ENCODE data around the gene AFAP1. TPM values are rescaled to one million over a fixed set of nuclear protein-coding genes. Genes with fewer than 3 reads are reported as not detected.
A peak's percentile ranks its signal among the peaks of the same experiment; 100 is the strongest.

AFAP1 gene
- total RNA-seq, 2 donors from 2014 or later = 32.1 to 40.1 TPM

GRCh38 chr4:7780751-7781348 is 158.8 kb downstream of the AFAP1 start:
- Histone ChIP-seq H3K9me3 (no peaks in the 10 kb centered on the region), H3K4me1 (ENCODE audit: control insufficient read depth in 1 of 2, low read depth in 2 of 2) (peaks cover 19 to 60% of the 10 kb centered on the region in 2 donors), H3K4me3 (peak overlapping the region; percentile 1), H3K36me3 (peaks cover 5% of the 10 kb centered on the region), H3K27ac (peak overlapping the region; percentile 85), H3K27me3 (replicated peaks; ENCODE audit: insufficient read depth) (no peaks in the 10 kb centered on the region)
- no peak for TF ChIP-seq CTCF (IDR thresholded peaks at IDR 0.05)
- ATAC-seq (ENCODE audit: insufficient number of reproducible peaks, low FRiP score, low read depth) (no peak), DNase-seq (ENCODE audit: low spot score) (no peak)

- Histone ChIP-seq H3K9me3 (no peaks in the 10 kb centered on the region), H3K4me3 (peak overlapping the region; percentile 56), H3K27ac (peak overlapping the region; percentile 4 to 11), H3K4me1 (ENCODE audit: control insufficient read depth in 1 of 2, low read depth in 2 of 2) (peaks cover 19 to 60% of the 10 kb centered on the region in 2 donors), H3K36me3 (peaks cover 10% of the 10 kb centered on the region), H3K27me3 (replicated peaks; ENCODE audit: insufficient read depth) (no peaks in the 10 kb centered on the region)
- DNase-seq (ENCODE audit: low spot score) (no peak), ATAC-seq (ENCODE audit: insufficient number of reproducible peaks, low FRiP score, low read depth) (no peak)
- no peak for TF ChIP-seq CTCF (IDR thresholded peaks at IDR 0.05)
Measured at GRCh38 chr4:7779432-7779768, 160.3 kb downstream of the AFAP1 start.

GRCh38 chr4:7778510-7779431 is 160.9 kb downstream of the AFAP1 start:
- H3K36me3 ChIP-seq = peaks cover 16% of the 10 kb centered on the region
- peak overlapping the region; percentile 56 for H3K4me3 ChIP-seq
- no peaks in the 10 kb centered on the region for H3K9me3 ChIP-seq
- no peak for TF ChIP-seq CTCF (IDR thresholded peaks at IDR 0.05)
- H3K27me3 ChIP-seq (replicated peaks; ENCODE audit: insufficient read depth) = no peaks in the 10 kb centered on the region
- peaks cover 19 to 57% of the 10 kb centered on the region in 2 donors for H3K4me1 ChIP-seq (ENCODE audit: control insufficient read depth in 1 of 2, low read depth in 2 of 2)
- ATAC-seq (ENCODE audit: insufficient number of reproducible peaks, low FRiP score, low read depth) (no peak), DNase-seq (ENCODE audit: low spot score) (no peak)
- H3K27ac ChIP-seq = peak overlapping the region; percentile 4 to 11

GRCh38 chr4:7777871-7778509 is 161.7 kb downstream of the AFAP1 start:
- Histone ChIP-seq H3K9me3 (no peaks in the 10 kb centered on the region), H3K27me3 (replicated peaks; ENCODE audit: insufficient read depth) (no peaks in the 10 kb centered on the region), H3K4me3 (no peak overlapping the region), H3K27ac (peak overlapping the region in 1 of 2 donors; percentile 4), H3K36me3 (peaks cover 22% of the 10 kb centered on the region), H3K4me1 (ENCODE audit: control insufficient read depth in 1 of 2, low read depth in 2 of 2) (peaks cover 19 to 50% of the 10 kb centered on the region in 2 donors)
- ATAC-seq (ENCODE audit: insufficient number of reproducible peaks, low FRiP score, low read depth) (no peak), DNase-seq (ENCODE audit: low spot score) (no peak)
- no peak for TF ChIP-seq CTCF (IDR thresholded peaks at IDR 0.05)

Data from thoracic aorta (tissue), 2 donors.